ENCODE results near the gene OR8G1.
"Not testable (repeated sequence)": the region's sequence is repeated elsewhere in the genome, so short reads cannot be mapped to it uniquely, and the experiment has no call there.

Gene OR8G1

GRCh38 chr11:124238512-124238911 is 2.4 kb upstream of the OR8G1 start:
- no peak for TF ChIP-seq CTCF (IDR thresholded peaks at IDR 0.05; ENCODE audit: insufficient read depth, low read depth, low read length, missing control alignments)
- no peak overlapping the region for H3K4me3 ChIP-seq (ENCODE audit: low read length)
- DNase-seq (ENCODE audit: low read depth): no peak

GRCh38 chr11:124249869-124250268 is 9.0 kb downstream of the OR8G1 start:
- not testable (repeated sequence) for DNase-seq (ENCODE audit: low read depth); H3K4me3 ChIP-seq (ENCODE audit: low read length)

- H3K4me3 ChIP-seq (ENCODE audit: low read length): no peak within 1 kb of the TSS
- TF ChIP-seq CTCF (IDR thresholded peaks at IDR 0.05; ENCODE audit: insufficient read depth, low read depth, low read length, missing control alignments): no peak
Observed at GRCh38 chr11:124256076-124256475, 15.2 kb downstream of the OR8G1 start, which contains the start of gene OR8G5. Gene OR8G5, plus strand, starts transcription at chr11:124256376. Its CDS starts 8,556 bp downstream, at chr11:124264932.

GRCh38 chr11:124265041-124265440 is 24.1 kb downstream of the OR8G1 start:
- DNase-seq (ENCODE audit: low read depth); H3K4me3 ChIP-seq (ENCODE audit: low read length): not testable (repeated sequence)

More at GRCh38 chr11:124256076-124256475, 15.2 kb downstream of the OR8G1 start, which contains the start of gene OR8G5:
- DNase-seq (ENCODE audit: low read depth): no peak

- H3K4me3 ChIP-seq (ENCODE audit: low read length); DNase-seq (ENCODE audit: low read depth): not testable (repeated sequence)
Observed at GRCh38 chr11:124270886-124271285, 30.0 kb downstream of the OR8G1 start.

GRCh38 chr11:124274000-124274399 is 33.1 kb downstream of the OR8G1 start:
- TF ChIP-seq CTCF (IDR thresholded peaks at IDR 0.05; ENCODE audit: insufficient read depth, low read depth, low read length, missing control alignments): no peak
- no peak overlapping the region for H3K4me3 ChIP-seq (ENCODE audit: low read length)
- no peak for DNase-seq (ENCODE audit: low read depth)

- no peak for DNase-seq (ENCODE audit: low read depth)
- TF ChIP-seq CTCF (IDR thresholded peaks at IDR 0.05; ENCODE audit: insufficient read depth, low read depth, low read length, missing control alignments): no peak
- no peak overlapping the region for H3K4me3 ChIP-seq (ENCODE audit: low read length)
Observed at GRCh38 chr11:124276081-124276480, 35.2 kb downstream of the OR8G1 start.

GRCh38 chr11:124277207-124277606 is 36.3 kb downstream of the OR8G1 start:
- H3K4me3 ChIP-seq (ENCODE audit: low read length): no peak overlapping the region
- DNase-seq (ENCODE audit: low read depth): no peak
- TF ChIP-seq CTCF (IDR thresholded peaks at IDR 0.05; ENCODE audit: insufficient read depth, low read depth, low read length, missing control alignments): no peak

GRCh38 chr11:124277804-124278203 is 36.9 kb downstream of the OR8G1 start:
- no peak overlapping the region for H3K4me3 ChIP-seq (ENCODE audit: low read length)
- peak; percentile 12 for DNase-seq (ENCODE audit: low read depth)
- TF ChIP-seq CTCF (IDR thresholded peaks at IDR 0.05; ENCODE audit: insufficient read depth, low read depth, low read length, missing control alignments): peak; percentile 13
